Measurements from ENCODE around the gene SSR4.

The SSR4 gene

GRCh38 chrX:153782313-153782712 is 12.2 kb upstream of the SSR4 start:
- no peak for DNase-seq

DNA sequence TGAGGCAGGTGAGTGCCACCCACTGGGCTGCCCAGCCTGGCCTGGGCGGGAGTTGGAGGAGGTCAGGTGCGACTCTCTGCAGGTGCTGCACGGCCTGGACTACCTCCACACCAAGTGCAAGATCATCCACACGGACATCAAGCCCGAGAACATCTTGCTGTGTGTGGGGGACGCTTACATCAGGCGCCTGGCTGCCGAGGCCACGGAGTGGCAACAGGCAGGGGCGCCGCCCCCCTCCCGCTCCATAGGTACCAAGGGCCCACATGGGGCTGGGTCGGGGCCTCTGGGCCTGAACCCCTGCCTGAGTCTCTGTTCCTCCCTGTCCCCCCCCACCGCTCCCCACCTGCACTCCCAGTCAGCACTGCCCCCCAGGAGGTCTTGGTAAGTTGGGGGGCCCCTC is 11.6 kb upstream of the SSR4 start:
- DNase-seq = no peak

DNA sequence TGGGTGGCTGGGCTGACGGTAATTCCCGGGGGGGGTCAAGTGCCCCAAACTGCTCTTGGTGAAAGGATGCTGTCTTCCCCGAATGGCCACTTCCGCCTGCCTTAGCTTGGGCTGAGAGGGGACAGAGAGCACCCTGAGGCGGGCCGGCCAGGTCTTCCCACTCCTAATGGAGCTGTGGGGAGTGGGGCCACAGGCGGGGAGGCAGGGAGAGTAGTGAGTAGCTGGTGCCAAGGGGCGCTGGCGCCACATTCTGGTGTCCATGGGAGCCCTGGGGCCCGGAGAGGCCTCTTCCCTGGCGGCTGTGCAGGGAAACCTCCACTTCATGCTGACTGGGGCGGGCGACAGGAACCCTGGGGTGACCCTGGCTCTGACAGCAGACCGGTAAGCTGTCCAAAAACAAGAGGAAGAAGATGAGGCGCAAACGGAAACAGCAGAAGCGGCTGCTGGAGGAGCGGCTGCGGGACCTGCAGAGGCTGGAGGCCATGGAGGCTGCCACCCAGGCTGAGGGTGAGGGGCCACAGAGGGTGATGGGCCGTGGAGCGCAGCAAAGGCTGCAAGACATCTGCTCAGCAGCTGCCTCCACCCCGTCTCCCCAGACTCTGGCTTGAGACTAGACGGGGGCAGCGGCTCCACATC is 11.0 kb upstream of the SSR4 start:
- no peak for DNase-seq

- no peak for DNase-seq
Observed at GRCh38 chrX:153784325-153784967, 10.0 kb upstream of the SSR4 start.

DNA sequence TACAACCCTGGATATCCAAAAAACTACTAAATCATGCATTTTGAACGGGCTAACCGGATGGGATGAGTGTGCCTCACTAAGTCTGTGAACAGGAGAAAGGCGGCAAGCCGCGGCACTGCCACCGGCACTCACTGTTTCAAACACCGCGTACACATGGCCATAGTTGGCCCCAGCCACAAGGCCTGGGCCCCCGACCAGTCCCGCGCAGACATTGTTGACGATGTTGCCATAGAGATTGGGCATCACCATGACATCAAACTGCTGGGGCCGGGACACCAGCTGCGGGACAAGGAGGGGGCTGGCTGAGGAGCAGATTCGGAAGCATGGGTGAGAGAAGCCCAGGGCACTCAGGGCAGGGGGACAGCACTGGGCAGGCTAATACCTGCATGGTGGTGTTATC is 7.8 kb upstream of the SSR4 start:
- no peak for DNase-seq

- DNase-seq = no peak
Observed at GRCh38 chrX:153789654-153790053, 4.8 kb upstream of the SSR4 start.

DNA sequence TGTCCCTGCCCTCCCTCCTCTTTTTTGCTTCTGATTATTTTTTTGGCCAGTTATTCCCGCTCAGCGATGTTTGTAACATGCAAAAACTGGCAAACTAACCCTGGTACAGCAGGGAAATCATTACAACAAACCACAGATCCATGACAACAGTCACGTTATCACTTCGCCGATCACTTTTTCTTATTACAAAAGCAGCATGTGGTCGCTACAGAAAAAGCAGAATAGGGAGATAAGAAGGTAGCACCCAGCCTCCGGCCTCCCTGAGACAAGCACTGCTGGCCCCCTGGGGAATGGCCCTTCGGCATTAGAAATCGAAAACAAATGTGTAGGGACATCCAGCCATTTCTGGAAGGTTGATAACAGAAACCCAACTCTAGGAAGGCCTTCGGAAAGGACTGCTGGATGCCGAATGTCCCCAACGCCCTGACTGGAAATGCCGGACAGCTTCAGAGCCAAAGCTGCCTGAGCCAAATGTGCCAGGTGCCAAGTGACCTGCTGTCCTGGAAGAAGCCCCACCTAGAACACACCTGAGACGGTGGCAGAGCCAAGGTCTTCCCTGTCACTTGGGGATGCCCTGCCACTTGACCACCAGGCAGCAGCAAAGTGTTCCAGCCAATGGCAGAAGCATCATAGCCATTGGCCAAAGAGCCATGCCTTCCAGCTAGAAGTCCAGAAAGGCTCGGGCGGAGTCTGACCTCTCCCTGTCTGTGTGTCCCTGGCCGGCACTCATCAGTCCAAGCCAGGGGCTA is 3.2 kb upstream of the SSR4 start:
- no peak for DNase-seq

DNA sequence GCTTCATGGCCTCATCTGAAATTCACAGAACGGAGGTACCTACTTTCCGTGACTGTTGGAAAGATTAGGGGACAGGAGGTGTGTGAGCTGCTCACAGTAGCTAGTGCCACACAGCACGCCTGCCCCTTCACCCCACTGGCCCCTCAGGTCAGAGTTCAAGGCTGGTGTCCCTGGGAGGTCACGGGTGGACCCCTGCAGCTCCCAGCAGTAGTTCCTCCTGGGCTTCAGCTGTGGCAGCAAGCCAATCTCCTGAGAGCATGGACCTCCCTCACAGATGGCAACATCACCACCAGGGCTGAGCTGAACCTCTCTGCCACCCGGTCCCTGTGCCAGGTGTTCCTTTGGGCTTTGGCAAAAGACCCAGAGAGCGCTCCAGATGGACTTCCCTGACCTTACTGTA is 2.1 kb upstream of the SSR4 start:
- DNase-seq = no peak

GRCh38 chrX:153793291-153793690 is 1.2 kb upstream of the SSR4 start:
- no peak for DNase-seq

GRCh38 chrX:153794897-153795816 is 689 bp downstream of the SSR4 start:
- no peak for DNase-seq

DNA sequence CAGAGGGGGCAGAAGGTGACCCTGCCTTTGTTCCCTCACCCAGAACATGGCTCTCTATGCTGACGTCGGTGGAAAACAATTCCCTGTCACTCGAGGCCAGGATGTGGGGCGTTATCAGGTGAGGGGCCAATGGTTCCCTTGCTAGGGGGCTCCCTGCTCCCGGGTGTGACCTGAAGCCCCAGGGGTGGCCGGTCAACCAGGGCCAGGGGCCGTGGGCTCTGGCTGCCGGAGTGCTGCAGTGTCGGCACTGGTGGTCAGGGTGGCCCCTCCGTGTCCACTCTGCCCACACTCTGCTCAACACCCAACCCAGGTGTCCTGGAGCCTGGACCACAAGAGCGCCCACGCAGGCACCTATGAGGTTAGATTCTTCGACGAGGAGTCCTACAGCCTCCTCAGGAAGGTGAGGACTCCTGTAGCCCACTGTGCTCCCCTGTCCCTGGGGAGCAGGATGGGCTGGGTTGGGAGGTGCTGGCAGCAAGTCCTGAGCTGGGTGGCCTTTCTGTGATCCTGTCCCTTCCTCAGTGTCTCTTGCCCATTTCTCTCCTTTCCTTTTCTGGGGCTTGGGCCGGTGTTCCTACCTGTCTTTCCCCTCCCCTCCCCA is 3.0 kb downstream of the SSR4 start:
- no peak for DNase-seq

DNA sequence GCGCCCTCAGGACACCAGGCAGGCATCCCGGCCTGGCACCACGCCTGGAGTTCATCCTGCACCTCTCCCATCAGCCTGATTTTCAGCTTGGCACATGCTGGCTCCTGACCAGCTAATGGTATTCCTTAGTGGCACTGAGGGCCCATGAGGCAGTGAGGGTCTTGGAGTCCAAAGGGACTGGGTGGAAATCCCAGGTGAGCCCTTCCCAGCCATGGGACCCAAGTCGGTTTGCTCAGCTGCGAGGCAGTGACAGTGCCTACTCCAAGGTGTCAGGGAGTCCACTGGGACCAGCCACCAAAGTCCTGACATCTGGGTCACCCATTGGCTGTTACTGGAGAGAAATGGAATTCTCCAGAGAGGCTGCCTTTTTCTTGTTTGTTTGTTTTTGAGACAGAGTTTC is 4.9 kb downstream of the SSR4 start:
- DNase-seq = no peak

DNA sequence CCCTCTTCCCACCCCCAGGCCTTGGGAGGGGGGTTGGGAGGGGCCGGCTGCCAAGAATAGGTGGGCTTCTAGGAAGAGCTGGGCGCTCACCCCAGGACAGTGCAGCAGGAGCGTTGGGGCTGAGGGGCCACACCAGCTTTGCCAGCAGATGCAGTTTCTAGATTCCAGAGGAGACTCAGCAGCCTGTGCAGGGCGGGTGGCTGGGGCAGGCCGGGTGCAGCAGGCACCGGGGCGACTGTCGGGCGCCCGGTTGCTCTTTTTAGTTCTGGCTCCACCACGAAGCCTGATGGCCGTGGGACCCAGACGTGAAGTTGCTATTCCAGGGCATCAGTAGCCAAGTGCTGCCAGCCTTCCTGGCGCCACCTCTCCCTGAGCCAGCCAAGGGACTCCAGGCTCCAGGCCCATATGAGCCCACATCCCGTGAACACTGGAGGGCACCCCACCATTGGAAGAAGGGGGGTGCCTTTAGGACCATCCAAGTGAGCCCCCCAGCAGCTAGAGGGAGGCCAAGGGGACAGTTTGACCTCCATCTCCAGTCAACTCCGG is 5.8 kb downstream of the SSR4 start:
- DNase-seq = no peak

- DNase-seq = no peak
Observed at GRCh38 chrX:153800746-153801145, 6.3 kb downstream of the SSR4 start.

GRCh38 chrX:153801669-153802068 is 7.2 kb downstream of the SSR4 start:
- no peak for DNase-seq

DNA sequence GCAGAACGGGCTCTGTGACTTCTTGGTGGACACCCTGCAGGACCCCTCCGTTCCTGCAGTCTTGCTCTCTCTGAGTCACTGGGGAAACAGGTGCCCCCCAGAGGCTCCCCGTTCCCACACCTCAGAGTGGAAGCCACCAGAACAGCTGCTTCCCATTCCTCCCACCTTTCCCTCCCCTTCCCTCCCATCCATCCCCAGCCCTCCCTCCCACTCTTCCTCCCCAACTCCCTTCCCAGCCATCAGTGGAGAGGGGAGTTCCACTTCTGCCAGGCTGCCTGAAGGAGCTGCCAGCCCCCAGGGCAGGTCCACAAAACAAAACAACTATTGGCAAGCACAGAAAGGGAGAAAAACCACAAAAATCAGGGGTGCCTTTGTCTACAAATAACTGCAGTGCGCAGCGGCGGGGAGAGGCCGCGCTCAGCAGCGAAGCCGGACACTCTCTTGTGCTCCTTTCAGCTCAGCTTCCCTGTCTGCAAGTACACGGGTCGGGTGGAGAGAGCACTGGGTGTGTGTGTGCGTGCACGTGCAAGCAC is 8.1 kb downstream of the SSR4 start:
- DNase-seq = no peak

DNA sequence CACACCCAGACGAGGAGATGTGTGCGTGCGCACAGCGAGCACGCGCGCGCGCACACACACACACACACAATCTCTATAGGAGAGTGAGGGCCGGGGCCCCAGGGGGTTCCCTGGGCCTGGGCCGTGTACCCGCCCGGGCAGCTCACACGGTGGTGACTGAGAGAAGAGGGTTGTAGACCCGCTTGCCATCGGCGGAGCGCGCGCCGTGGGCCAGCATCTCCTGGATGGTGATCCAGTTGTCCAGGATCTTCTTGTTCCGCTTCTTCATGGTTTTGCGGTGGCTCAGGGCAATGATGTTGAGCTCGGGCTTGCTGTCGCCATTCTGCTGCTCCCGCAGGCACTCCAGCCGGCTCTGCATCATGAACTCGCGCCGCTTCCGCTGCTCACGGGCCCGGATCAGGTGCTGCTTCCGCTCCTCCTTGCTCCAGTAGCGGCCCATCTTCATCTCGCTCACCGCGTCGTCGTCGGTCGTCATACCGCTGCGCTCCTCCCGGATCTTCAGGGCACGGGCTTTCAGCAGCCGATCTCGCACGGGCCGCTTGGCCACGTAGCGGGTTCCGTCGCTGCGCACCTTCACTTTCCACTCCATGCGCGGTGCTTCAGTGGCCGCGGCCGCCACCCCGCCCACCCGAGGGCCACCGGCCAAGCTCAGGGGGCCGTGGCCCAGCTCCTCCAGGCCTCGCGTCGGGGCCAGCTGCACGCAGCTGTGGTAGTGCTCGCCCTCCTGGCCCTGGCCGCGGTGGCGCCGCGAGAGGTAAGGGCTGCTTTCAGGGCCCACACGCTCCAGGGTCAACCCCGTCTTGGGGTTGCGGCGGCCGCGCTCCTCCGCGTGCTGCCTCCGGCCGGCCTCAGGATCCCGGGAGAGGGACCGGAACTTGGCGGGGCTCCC is 9.0 kb downstream of the SSR4 start:
- DNase-seq = no peak

DNA sequence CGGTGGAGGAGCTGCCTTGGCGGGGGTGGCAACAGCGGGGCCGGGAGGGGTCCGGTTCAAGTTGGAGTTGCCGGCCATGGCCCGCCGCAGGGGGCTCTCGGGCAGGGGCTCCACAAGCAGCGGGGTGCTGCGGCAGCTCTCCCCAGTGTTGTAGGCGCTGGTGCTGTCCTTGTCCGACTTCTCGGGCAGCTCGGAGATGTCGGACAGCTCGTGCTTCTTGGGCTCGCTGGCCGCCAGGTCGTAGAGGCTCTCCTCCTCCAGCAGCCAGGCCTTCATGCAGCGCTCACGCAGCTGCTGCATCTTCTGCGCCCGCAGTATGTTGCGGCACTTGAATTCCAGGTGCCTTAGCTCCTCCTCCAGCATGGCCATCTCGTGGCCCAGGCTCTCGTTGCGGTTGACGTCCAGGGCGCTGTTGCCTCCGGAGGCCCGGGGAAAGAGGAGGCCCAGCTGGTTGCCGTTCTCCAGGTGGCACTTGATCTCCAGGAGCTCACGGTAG is 9.7 kb downstream of the SSR4 start:
- DNase-seq = no peak

DNA sequence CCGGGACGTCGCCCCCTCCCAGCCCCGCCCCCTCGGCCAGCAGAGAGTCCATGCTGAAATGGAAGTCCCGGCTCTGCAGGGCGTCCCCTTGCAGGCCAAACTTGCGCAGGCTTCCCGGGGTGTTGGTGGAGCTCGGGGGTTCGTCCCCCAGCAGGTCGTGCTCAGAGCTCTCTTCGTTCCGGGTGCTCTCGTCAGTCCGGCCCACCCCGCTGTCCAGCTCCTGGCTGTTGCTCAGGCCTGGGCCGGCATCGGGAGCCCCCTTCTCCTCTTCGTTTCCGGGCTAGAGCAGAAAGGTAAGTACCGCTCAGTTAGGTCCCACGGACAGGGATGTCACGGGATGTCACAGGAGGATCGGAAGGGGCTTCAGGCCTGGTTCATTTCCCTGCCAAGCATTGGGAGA is 10.2 kb downstream of the SSR4 start:
- no peak for DNase-seq

- no peak for DNase-seq
Observed at GRCh38 chrX:153805436-153805835, 11.0 kb downstream of the SSR4 start.

DNA sequence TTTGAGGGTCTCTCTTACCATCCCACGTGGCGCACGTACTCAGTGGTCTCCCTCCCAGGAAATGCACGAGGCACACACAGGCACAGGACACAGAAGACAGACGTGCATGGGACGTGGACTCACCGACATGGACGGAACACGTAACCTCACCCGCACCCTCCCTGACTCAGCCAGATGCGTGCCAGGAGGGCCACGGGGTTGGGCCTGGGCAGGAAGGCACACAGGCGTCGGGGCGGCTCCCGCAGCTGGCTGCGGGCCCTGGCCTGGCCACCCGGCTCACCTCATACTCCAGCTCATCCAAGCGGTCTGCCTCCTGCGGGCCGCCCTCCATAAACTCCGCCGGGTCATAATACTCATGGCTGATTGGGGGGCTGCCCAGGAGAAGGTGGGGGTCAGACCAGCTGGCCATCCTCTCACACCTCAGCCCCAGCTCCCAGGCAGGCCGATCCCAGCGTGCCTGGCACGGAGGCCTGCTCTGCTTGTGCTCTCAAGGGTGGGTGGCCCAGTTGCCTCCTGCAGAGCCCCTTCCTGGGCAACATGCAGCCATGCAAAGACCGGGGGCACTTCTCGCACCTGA is 12.6 kb downstream of the SSR4 start:
- no peak for DNase-seq

Measured in activated CD8-positive, alpha-beta memory T cell treated with anti-CD3 and anti-CD28 coated beads for 24 hours (primary cell).